ENCODE data around the gene SIPA1.
"Not testable (repeated sequence)": the region's sequence is repeated elsewhere in the genome, so short reads cannot be mapped to it uniquely, and the experiment has no call there.

Gene SIPA1

GRCh38 chr11:65623852-65624616 is 13.9 kb upstream of the SIPA1 start:
- DNase-seq: no peak

DNA sequence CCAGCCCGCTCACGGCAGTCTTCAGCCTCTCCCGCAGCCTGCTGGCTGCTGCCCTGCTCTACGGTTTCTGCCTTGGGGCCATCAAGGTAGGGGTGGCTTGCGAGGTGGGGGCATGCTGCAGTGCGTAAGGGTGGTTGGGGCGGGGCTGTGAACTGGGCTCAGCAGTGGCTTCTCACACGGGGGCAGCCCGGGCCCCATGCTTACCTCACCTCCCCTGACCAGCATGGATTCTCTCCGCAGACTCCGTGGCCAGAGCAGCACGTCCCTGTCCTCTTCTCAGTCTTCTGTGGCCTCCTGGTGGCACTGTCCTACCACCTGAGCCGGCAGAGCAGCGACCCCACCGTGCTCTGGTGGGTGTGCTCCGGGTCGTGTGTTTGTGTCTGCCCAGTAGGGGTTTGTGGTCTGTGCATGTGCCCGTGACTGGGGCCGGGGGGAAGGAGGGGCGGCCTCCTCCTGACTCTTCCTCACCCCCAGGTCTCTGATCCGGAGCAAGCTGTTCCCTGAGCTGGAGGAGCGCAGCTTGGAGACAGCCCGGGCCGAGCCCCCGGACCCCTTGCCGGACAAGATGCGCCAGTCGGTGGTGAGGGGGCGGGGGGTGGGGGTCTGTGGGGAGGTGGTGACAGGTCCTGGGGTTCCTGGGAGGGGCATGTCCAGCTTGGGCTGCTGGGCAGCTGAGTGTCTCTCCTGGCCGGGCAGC is 12.8 kb upstream of the SIPA1 start:
- DNase-seq: no peak

DNA sequence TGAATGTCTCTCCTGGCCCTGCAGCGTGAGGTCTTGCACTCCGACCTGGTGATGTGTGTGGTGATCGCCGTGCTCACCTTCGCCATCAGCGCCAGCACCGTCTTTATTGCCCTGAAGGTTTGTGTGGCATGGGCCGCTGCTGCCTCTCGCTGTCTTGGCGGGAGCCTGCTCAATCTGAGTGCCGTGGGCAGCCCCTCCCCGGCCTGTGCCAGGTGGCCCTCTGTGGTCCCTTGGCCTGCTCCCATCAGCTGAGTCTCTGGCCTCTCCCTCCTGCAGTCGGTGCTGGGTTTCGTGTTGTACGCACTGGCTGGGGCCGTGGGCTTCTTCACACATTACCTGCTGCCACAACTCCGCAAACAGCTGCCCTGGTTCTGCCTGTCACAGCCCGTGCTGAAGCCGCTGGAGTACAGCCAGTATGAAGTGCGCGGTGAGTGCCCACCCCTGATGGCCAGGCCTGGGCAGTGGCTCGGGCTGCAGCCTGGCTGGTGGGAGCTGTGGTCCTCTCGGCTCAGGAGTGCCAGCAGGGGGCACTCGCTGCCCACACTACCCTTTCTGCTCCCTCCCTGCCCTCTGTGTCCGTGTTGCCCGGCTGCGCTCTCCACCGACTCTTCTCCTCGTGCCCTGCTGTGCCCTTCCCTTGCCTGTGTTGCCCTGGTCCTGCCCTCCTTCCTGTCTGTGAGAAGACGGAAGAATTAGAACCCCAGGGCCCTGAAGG is 12.1 kb upstream of the SIPA1 start:
- DNase-seq: no peak

- DNase-seq: no peak
These were observed 10.7 kb upstream of the SIPA1 start for GRCh38 chr11:65627202-65627601.

GRCh38 chr11:65629579-65629978 is 8.3 kb upstream of the SIPA1 start:
- no peak for DNase-seq

GRCh38 chr11:65630215-65630614 is 7.7 kb upstream of the SIPA1 start:
- DNase-seq: no peak

GRCh38 chr11:65633390-65634108 is 4.4 kb upstream of the SIPA1 start:
- DNase-seq: no peak

GRCh38 chr11:65634109-65634436 is 3.8 kb upstream of the SIPA1 start:
- DNase-seq: no peak

- no peak for DNase-seq
These were observed 3.5 kb upstream of the SIPA1 start for GRCh38 chr11:65634440-65634839.

DNA sequence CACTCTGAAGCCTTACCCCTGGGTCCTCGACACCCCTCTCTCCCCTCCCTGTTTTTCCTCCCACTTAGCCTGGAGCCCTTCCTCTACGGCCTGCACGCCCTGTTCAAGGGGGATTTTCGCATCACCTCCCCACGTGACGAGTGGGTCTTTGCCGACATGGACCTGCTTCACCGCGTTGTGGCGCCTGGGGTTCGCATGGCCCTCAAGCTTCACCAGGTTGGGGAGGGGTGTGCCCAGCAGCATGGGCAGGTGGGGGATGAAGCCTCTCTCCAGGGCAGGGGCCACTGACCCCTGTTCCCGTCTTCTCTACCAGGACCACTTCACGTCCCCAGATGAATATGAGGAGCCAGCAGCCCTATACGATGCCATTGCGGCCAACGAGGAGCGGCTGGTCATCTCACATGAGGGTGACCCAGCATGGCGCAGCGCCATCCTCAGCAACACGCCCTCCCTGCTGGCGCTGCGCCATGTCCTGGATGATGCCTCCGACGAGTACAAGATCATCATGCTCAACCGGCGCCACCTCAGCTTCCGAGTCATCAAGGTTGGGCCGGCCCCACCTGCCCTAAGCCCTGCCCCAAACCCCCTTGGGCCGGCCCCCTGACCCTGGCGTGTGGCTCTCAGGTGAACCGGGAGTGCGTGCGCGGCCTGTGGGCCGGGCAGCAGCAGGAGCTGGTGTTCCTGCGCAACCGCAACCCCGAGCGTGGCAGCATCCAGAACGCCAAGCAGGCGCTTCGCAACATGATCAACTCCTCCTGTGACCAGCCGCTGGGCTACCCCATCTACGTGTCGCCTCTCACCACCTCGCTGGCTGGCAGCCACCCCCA is 2.8 kb upstream of the SIPA1 start:
- DNase-seq: no peak

- DNase-seq: no peak
These were observed 1.5 kb upstream of the SIPA1 start for GRCh38 chr11:65636108-65637031.

DNA sequence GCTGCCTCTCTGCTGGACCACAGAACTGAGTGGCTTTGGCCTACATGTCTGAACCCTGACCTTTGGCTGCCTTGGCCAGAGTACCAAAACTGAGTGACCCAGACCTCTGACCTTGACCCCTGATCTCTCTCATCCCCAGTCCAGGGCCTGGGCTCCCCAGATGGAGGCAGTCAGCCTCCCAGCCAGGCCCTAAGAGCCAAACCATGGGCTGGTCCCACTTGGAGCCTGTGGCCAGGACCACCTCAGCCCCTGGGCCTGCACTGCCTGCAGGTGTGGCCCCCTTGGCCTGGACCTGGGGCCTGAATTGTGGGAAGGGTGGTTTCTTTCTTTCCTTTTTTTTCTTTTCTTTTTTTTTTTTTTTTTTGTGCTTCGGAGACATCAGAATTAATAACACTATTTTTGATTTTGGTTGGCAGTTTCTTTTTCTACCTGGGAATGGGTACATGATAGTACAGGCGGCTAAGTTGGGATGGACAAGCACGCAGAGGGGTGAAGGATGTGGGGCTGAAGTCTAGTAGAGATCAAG is 806 bp upstream of the SIPA1 start:
- no peak for DNase-seq

DNA sequence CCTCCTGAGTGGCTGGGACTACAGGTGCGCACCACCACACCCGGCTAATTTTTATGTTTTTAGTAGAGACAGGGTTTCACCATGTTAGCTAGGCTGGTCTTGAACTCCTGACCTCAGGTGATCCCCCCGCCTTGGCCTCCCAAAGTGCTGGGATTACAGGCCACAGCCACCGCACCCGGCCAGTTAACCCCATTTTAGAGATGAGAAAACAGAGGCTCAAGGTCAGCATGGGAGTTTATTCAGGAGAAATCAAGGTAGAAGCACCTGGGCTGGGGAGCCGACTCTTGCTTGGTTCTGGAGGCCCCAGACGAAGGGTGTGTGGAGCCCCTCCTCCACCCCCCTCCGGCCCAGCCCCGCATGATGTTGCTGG is 1.3 kb downstream of the SIPA1 start:
- DNase-seq: not testable (repeated sequence)

- DNase-seq: no peak
These were observed 2.0 kb downstream of the SIPA1 start for GRCh38 chr11:65639623-65640482.

DNA sequence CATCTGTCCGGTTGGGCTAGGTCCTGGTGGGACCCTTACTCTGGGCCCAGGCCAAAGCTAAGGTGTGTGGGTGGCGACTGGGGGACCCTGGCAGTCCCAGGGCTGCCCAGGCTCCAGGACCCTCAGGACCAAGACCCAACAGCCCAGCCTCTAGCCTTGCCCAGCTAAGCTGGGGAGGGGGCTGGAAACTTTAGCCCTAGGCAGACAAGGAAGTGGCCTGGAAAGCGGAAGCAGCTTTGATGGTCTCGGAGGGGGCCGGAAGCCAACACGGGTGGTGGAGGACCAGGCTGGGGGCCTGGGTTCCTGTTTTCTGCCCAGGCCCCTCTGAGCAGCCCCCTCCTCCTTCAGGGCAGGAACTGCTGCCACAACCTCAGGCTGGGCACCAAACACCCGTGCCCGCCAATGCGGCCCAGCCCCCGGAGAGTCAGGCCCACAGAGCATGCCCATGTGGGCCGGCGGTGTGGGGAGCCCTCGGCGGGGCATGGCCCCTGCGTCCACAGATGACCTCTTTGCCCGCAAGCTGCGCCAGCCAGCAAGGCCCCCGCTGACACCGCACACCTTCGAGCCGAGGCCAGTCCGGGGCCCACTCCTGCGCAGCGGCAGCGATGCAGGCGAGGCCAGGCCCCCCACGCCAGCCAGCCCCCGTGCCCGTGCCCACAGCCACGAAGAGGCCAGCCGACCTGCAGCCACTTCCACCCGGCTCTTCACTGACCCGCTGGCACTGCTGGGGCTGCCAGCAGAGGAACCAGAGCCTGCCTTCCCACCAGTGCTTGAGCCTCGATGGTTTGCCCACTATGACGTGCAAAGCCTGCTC is 2.8 kb downstream of the SIPA1 start:
- DNase-seq: no peak

GRCh38 chr11:65641297-65642013 is 3.6 kb downstream of the SIPA1 start:
- DNase-seq: no peak

- no peak for DNase-seq
These were observed 4.2 kb downstream of the SIPA1 start for GRCh38 chr11:65642014-65642671.

- DNase-seq: no peak
These were observed 6.1 kb downstream of the SIPA1 start for GRCh38 chr11:65643971-65644370.
